ENCODE measurements around the gene SPIC.
"Not testable (repeated sequence)": the region's sequence is repeated elsewhere in the genome, so short reads cannot be mapped to it uniquely, and the experiment has no call there.

SPIC gene

GRCh38 chr12:101474711-101475386 is at the start of gene SPIC:
SPIC (plus strand) TSS chr12:101475336; CDS start chr12:101476905, 1,569 bp downstream.
- DNase-seq = no peak

- no peak for DNase-seq
Measured at GRCh38 chr12:101430456-101430855, 44.7 kb upstream of the SPIC start.

GRCh38 chr12:101436136-101436535 is 39.0 kb upstream of the SPIC start:
- no peak for DNase-seq

- DNase-seq = no peak
Measured at GRCh38 chr12:101439236-101439635, 35.9 kb upstream of the SPIC start.

- no peak for DNase-seq
Measured at GRCh38 chr12:101441461-101442224, 33.5 kb upstream of the SPIC start.

- no peak for DNase-seq
Measured at GRCh38 chr12:101455685-101456084, 19.5 kb upstream of the SPIC start.

GRCh38 chr12:101459642-101460346 is 15.3 kb upstream of the SPIC start:
- no peak for DNase-seq

GRCh38 chr12:101468948-101469347 is 6.2 kb upstream of the SPIC start:
- DNase-seq = no peak

- DNase-seq = no peak
Measured at GRCh38 chr12:101470939-101471338, 4.2 kb upstream of the SPIC start.

- not testable (repeated sequence) for DNase-seq
Measured at GRCh38 chr12:101471878-101472277, 3.3 kb upstream of the SPIC start.

GRCh38 chr12:101474248-101474647 is 888 bp upstream of the SPIC start:
- no peak for DNase-seq

- DNase-seq = no peak
Measured at GRCh38 chr12:101475751-101476305, 692 bp downstream of the SPIC start.

- no peak for DNase-seq
Measured at GRCh38 chr12:101480849-101481248, 5.7 kb downstream of the SPIC start.

- no peak for DNase-seq
Measured at GRCh38 chr12:101485021-101485420, 9.9 kb downstream of the SPIC start.

GRCh38 chr12:101488469-101488868 is 13.3 kb downstream of the SPIC start:
- no peak for DNase-seq

GRCh38 chr12:101490286-101490920 is 15.3 kb downstream of the SPIC start:
- no peak for DNase-seq

GRCh38 chr12:101491329-101491728 is 16.2 kb downstream of the SPIC start:
- DNase-seq = no peak

- no peak for DNase-seq
Measured at GRCh38 chr12:101493556-101493955, 18.4 kb downstream of the SPIC start.

- no peak for DNase-seq
Measured at GRCh38 chr12:101498252-101498651, 23.1 kb downstream of the SPIC start.

- no peak for DNase-seq
Measured at GRCh38 chr12:101501410-101501995, 26.4 kb downstream of the SPIC start.

- DNase-seq = no peak
Measured at GRCh38 chr12:101521136-101521535, 46.0 kb downstream of the SPIC start.

- DNase-seq = no peak
Measured at GRCh38 chr12:101527682-101528081, 52.5 kb downstream of the SPIC start.

Measured in CD4-positive, alpha-beta T cell treated with Interferon gamma for 1 hour (primary cell).